Transverse colon (tissue), 3 donors: ENCODE data around the gene GAS7.

Experiments used
- CTCF ChIP-seq, 5 experiments: fragments of 200-600 bp in 3 of 5; fragments of 450-650 bp in 2 of 5; sonication (generic) in 3 of 5; IDR thresholded peaks; 1 replicate in 2 of 5; 2 replicates in 3 of 5; pipeline ENCODE4 v1.5.1; 2016 to 2017; ENCODE audit warnings: antibody characterized with exemption in 5 of 5, inconsistent platforms in 3 of 5, mild to moderate bottlenecking in 2 of 5, moderate library complexity in 1 of 5
- EP300 ChIP-seq: sonication (generic); formaldehyde crosslinking; IDR thresholded peaks from one replicate; pipeline ENCODE4 v1.6.1; 2017; ENCODE audit warnings: antibody characterized with exemption, low read depth

GRCh38 chr17:10182785-10183184, 15.6 kb downstream of the GAS7 start:
- TF ChIP-seq CTCF (IDR thresholded peaks at IDR 0.05) (no peak), EP300 (no peak)
